ENCODE results near the gene BHLHE41.

BHLHE41 gene

DNA sequence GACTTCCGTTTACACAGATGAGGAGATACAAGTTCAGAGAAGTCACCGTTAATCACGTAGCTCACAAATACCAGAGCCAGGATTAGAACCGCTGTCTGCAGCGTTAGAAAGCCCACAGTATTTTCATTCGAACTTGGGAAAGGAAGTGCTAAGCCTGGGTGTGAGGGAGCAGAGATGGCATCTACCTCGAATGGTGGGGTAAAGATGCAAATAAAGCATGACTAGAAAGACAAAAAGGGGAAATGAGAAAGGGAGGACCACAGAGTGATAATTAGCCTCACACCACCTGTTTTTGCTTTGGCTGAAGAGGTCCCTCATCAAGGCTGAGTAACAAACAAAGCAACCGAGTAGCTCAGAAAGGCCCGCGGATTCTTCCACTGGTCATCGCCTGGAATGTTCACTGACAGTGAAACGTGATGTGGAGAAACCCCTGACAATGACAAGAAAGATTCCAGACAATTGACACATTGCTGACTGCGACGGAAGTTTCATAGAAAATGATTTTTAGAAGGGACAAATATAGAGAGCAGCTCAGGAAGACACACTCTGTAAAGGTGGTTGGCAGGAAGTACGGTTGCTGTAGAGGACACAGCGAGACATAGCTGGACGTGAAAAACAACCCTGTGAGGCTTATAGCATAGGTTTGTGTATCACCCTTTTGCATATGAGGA is 31.5 kb upstream of the BHLHE41 start:
- Histone ChIP-seq H3K9ac (ENCODE audit: low read depth in 1 of 2, low read length in 2 of 2) (peak overlapping the region in 1 of 2 donors; percentile 6), H3K9me3 (ENCODE audit: control insufficient read depth in 1 of 2, low read length in 2 of 2) (no peaks in the 10 kb centered on the region), H3K27ac (ENCODE audit: low read depth, low read length) (no peak overlapping the region), H3K36me3 (ENCODE audit: control insufficient read depth in 1 of 2, insufficient read depth in 2 of 2, low read length in 2 of 2) (no peaks in the 10 kb centered on the region), H3K4me3 (ENCODE audit: low read depth in 1 of 2, low read length in 2 of 2) (no peak overlapping the region), H3K4me1 (ENCODE audit: control insufficient read depth in 1 of 2, insufficient read depth in 2 of 2, low read length in 2 of 2) (peaks cover 24 to 38% of the 10 kb centered on the region in 2 donors), H3K27me3 (ENCODE audit: control insufficient read depth in 1 of 2, insufficient read depth in 2 of 2, low read length in 2 of 2) (no peaks in the 10 kb centered on the region)

DNA sequence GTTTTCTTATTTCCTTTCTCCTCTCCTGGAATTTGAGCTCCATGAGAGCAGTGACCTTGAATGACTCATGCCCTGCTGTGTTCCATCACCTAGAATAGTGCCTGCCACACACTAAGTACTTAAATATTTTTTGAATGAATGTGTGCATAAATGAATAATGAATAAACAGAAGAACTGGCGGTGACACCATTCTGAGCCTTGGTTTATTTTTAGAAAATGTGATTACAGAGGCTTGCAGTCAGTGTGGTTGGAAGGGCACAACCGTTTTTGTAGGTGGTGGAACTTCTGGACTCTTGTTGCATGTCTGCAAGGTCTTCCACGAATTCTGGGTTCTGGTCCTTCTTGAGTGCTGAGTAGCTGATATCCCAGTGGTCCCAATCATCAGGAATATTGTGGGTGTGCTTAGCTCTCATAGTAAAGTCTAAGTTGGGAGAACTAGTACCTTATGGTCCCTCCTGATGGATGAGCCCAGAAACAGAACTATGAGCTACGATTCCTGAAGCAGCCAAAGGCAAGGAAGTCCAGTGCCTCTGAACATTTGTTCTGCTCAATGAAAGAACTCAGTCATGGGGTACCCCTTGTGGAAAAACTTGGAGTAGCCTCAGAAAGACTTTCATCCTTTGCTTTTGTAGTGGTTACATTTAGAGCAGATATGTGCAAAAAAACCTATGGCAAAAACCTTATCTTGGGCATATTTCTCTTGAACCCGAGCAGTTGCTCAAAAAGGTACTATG is 28.8 kb upstream of the BHLHE41 start:
- Histone ChIP-seq H3K4me3 (ENCODE audit: low read depth in 1 of 2, low read length in 2 of 2) (no peak overlapping the region), H3K27me3 (ENCODE audit: control insufficient read depth in 1 of 2, insufficient read depth in 2 of 2, low read length in 2 of 2) (no peaks in the 10 kb centered on the region), H3K4me1 (ENCODE audit: control insufficient read depth in 1 of 2, insufficient read depth in 2 of 2, low read length in 2 of 2) (peaks cover 24 to 38% of the 10 kb centered on the region in 2 donors), H3K9ac (ENCODE audit: low read depth in 1 of 2, low read length in 2 of 2) (no peak overlapping the region), H3K36me3 (ENCODE audit: control insufficient read depth in 1 of 2, insufficient read depth in 2 of 2, low read length in 2 of 2) (no peaks in the 10 kb centered on the region), H3K27ac (ENCODE audit: low read depth, low read length) (no peak overlapping the region), H3K9me3 (ENCODE audit: control insufficient read depth in 1 of 2, low read length in 2 of 2) (no peaks in the 10 kb centered on the region)

DNA sequence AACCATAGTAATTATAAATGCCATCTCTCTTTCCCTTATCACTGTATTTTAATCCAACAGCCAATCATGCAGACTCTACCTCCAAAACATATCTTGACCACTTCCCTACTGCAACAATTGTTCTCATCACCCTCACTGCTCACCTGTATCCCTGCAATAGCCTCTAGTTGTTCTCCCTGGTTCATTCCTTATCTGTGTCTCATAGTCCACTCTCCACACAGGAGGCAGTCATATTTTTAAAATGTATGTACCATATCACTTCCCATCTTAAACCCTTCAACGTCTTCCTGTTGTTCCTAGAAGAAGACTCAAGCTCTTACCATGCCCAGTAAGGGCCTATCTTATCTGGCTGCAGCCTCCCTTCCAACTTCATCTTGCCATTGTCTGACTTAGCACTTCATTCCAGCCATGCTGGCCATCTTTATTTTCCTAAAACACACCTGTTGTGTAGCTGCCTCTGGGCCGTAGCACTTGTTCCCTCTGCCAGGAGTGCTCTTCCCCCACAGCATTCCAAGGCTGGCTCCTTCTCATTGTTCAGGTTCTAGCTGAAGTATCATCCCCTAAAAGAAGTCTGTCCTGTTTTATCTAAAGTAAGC is 27.8 kb upstream of the BHLHE41 start:
- H3K27ac ChIP-seq (ENCODE audit: low read depth, low read length), result no peak overlapping the region
- H3K9me3 ChIP-seq (ENCODE audit: control insufficient read depth in 1 of 2, low read length in 2 of 2), result no peaks in the 10 kb centered on the region
- H3K4me3 ChIP-seq (ENCODE audit: low read depth in 1 of 2, low read length in 2 of 2), result no peak overlapping the region
- no peaks in the 10 kb centered on the region for H3K27me3 ChIP-seq (ENCODE audit: control insufficient read depth in 1 of 2, insufficient read depth in 2 of 2, low read length in 2 of 2)
- H3K36me3 ChIP-seq (ENCODE audit: control insufficient read depth in 1 of 2, insufficient read depth in 2 of 2, low read length in 2 of 2), result no peaks in the 10 kb centered on the region
- peaks cover 24 to 36% of the 10 kb centered on the region in 2 donors for H3K4me1 ChIP-seq (ENCODE audit: control insufficient read depth in 1 of 2, insufficient read depth in 2 of 2, low read length in 2 of 2)
- H3K9ac ChIP-seq (ENCODE audit: low read depth in 1 of 2, low read length in 2 of 2), result no peak overlapping the region

DNA sequence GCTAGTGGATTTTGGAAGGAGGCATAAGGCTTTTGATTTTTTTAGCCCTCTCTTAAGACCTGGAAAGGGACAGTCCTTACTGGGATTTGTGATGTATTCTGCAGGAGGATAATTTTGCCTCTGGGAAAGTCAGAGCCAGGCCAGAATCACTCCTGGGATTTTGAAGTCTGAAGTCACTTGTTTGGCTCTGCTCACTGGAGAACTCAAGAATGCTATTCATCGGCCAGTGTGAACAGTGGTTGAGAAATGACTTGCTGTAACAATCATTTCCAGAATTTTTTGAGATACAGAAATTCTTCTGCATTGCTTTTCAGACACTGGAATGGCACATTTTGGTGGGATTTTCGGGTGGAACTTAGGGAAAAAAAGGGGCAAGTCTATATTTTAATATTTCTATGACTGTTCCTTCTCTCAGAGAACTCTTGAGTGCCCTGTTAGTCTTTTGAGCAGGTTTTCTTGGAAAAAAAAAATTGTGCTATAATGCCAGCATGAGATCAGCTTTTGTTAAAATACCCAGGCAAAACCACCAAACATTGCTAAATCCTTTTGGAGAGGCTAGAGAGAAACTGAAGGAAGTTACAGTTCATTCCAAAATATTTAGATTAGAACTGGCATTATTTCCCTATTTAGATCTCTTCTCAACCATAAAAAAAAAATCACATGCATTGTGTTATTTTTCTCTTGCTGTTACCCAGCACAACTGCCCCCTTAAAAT is 26.1 kb upstream of the BHLHE41 start:
- peaks cover 16 to 20% of the 10 kb centered on the region in 2 donors for H3K4me1 ChIP-seq (ENCODE audit: control insufficient read depth in 1 of 2, insufficient read depth in 2 of 2, low read length in 2 of 2)
- H3K9me3 ChIP-seq (ENCODE audit: control insufficient read depth in 1 of 2, low read length in 2 of 2), result no peaks in the 10 kb centered on the region
- no peak overlapping the region for H3K9ac ChIP-seq (ENCODE audit: low read depth in 1 of 2, low read length in 2 of 2)
- no peak overlapping the region for H3K4me3 ChIP-seq (ENCODE audit: low read depth in 1 of 2, low read length in 2 of 2)
- no peaks in the 10 kb centered on the region for H3K27me3 ChIP-seq (ENCODE audit: control insufficient read depth in 1 of 2, insufficient read depth in 2 of 2, low read length in 2 of 2)
- H3K36me3 ChIP-seq (ENCODE audit: control insufficient read depth in 1 of 2, insufficient read depth in 2 of 2, low read length in 2 of 2), result no peaks in the 10 kb centered on the region
- no peak overlapping the region for H3K27ac ChIP-seq (ENCODE audit: low read depth, low read length)

DNA sequence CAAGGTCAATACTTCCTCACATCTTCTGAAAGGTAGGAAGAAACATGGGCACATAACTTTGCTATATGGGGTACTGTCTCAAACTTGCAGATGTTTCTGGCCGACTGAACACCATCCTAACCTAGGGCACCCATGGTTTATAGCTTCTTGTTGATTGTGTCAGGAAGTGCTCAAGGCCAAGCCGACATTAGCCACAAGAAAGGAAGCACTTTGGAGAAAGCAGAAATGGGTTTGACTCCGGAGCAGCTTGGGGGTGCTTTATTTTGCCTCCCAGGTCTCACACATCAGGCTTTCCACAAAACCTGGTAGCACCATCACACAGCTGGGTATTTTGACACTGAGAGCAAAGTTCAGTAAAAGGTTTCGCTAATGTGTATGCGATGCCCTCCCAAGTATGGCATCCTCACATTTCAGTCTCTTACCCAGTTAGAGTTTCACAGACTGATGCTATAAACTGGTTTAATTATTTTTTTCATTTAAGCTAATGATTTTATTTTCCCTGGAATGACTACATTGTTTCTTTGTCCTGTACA is 25.2 kb upstream of the BHLHE41 start:
- no peak overlapping the region for H3K27ac ChIP-seq (ENCODE audit: low read depth, low read length)
- H3K4me3 ChIP-seq (ENCODE audit: low read depth in 1 of 2, low read length in 2 of 2), result no peak overlapping the region
- H3K9ac ChIP-seq (ENCODE audit: low read depth in 1 of 2, low read length in 2 of 2), result no peak overlapping the region
- H3K4me1 ChIP-seq (ENCODE audit: control insufficient read depth in 1 of 2, insufficient read depth in 2 of 2, low read length in 2 of 2), result peaks cover 12 to 17% of the 10 kb centered on the region in 2 donors
- no peaks in the 10 kb centered on the region for H3K27me3 ChIP-seq (ENCODE audit: control insufficient read depth in 1 of 2, insufficient read depth in 2 of 2, low read length in 2 of 2)
- H3K9me3 ChIP-seq (ENCODE audit: control insufficient read depth in 1 of 2, low read length in 2 of 2), result no peaks in the 10 kb centered on the region
- H3K36me3 ChIP-seq (ENCODE audit: control insufficient read depth in 1 of 2, insufficient read depth in 2 of 2, low read length in 2 of 2), result no peaks in the 10 kb centered on the region

DNA sequence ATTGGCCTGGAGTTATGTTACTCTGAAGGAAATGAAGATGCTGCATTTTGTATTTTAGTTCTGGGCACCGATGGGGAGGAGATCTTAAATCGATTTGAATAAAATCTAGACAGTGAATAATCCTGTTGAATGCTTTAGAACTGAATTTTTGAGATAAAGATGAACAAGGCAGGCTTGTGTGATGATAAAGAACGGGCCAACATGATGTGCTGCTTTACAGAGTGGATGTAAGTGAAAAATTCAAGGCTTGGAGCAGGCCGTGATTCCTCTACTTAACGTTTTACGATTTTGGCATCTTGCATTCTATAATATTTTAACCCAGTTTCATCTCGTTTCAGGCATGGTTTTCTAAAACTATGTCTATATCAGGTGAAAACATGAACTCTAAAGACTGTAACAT is 23.5 kb upstream of the BHLHE41 start:
- Histone ChIP-seq H3K36me3 (ENCODE audit: control insufficient read depth in 1 of 2, insufficient read depth in 2 of 2, low read length in 2 of 2) (no peaks in the 10 kb centered on the region), H3K9ac (ENCODE audit: low read depth in 1 of 2, low read length in 2 of 2) (no peak overlapping the region), H3K27me3 (ENCODE audit: control insufficient read depth in 1 of 2, insufficient read depth in 2 of 2, low read length in 2 of 2) (no peaks in the 10 kb centered on the region), H3K4me3 (ENCODE audit: low read depth in 1 of 2, low read length in 2 of 2) (no peak overlapping the region), H3K27ac (ENCODE audit: low read depth, low read length) (no peak overlapping the region), H3K4me1 (ENCODE audit: control insufficient read depth in 1 of 2, insufficient read depth in 2 of 2, low read length in 2 of 2) (peaks cover 7% of the 10 kb centered on the region in 2 donors), H3K9me3 (ENCODE audit: control insufficient read depth in 1 of 2, low read length in 2 of 2) (no peaks in the 10 kb centered on the region)

DNA sequence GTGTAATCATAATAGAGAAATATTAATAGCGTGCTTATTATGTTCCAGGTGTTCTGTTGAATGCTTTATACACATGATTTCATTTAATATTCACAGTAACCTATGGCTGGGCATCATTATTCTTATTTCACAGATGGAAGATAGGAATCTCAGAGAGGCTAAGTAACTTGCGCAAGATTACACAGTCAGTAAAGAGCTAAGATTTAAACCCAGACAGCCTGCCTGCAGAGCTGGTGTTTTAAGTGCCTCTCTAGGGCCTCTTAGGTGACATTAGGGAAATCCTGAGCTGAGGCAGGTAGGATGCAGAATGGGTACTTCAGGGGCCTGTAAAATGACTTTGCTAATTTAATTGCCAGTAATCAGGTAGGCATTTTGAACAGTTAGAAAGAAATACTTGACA is 18.5 kb upstream of the BHLHE41 start:
- no peaks in the 10 kb centered on the region for H3K36me3 ChIP-seq (ENCODE audit: control insufficient read depth in 1 of 2, insufficient read depth in 2 of 2, low read length in 2 of 2)
- no peak overlapping the region for H3K27ac ChIP-seq (ENCODE audit: low read depth, low read length)
- no peaks in the 10 kb centered on the region for H3K27me3 ChIP-seq (ENCODE audit: control insufficient read depth in 1 of 2, insufficient read depth in 2 of 2, low read length in 2 of 2)
- no peaks in the 10 kb centered on the region for H3K4me1 ChIP-seq (ENCODE audit: control insufficient read depth in 1 of 2, insufficient read depth in 2 of 2, low read length in 2 of 2)
- H3K9ac ChIP-seq (ENCODE audit: low read depth in 1 of 2, low read length in 2 of 2), result no peak overlapping the region
- no peak overlapping the region for H3K4me3 ChIP-seq (ENCODE audit: low read depth in 1 of 2, low read length in 2 of 2)
- H3K9me3 ChIP-seq (ENCODE audit: control insufficient read depth in 1 of 2, low read length in 2 of 2), result no peaks in the 10 kb centered on the region

DNA sequence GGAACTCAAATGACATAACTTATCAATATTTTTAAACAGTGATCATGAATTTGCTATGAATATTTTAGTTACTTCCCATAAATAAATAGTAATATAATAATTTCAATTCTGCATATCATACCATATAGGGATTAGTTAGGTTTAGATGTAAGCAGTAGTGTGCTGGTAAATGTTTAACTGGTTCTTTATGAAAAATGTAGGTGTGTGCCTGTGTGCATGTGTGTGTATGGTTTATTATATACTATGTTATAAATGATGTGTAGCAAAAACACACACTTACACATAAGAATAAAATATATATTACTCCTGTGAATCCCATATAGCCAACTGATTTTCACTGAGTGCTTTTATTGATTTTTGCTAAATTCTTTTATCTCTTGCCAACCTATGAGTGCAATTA is 14.0 kb upstream of the BHLHE41 start:
- no peaks in the 10 kb centered on the region for H3K9me3 ChIP-seq (ENCODE audit: control insufficient read depth in 1 of 2, low read length in 2 of 2)
- no peak overlapping the region for H3K4me3 ChIP-seq (ENCODE audit: low read depth in 1 of 2, low read length in 2 of 2)
- H3K27me3 ChIP-seq (ENCODE audit: control insufficient read depth in 1 of 2, insufficient read depth in 2 of 2, low read length in 2 of 2), result no peaks in the 10 kb centered on the region
- no peaks in the 10 kb centered on the region for H3K36me3 ChIP-seq (ENCODE audit: control insufficient read depth in 1 of 2, insufficient read depth in 2 of 2, low read length in 2 of 2)
- peaks cover 11 to 14% of the 10 kb centered on the region in 2 donors for H3K4me1 ChIP-seq (ENCODE audit: control insufficient read depth in 1 of 2, insufficient read depth in 2 of 2, low read length in 2 of 2)
- H3K27ac ChIP-seq (ENCODE audit: low read depth, low read length), result no peak overlapping the region
- no peak overlapping the region for H3K9ac ChIP-seq (ENCODE audit: low read depth in 1 of 2, low read length in 2 of 2)

DNA sequence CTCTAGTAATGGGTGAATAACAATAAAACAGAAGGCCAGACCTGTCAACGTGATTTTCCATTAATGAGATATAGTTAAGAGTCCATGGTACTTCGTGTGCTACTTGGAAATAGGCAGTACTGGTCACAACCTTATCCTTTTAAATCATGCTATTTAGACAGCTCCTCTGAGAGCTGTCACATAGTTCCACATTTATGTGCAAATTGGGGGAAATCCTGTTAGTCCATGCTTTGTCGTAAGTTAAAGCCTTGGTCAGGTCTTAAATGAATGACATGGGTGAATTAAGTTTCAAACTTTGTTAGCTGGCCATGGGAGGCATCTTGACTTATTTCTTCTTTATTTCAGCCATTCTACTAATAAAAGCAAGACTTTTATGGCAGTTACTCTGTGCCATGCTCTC is 11.9 kb upstream of the BHLHE41 start:
- Histone ChIP-seq H3K9me3 (ENCODE audit: control insufficient read depth in 1 of 2, low read length in 2 of 2) (no peaks in the 10 kb centered on the region), H3K27ac (ENCODE audit: low read depth, low read length) (no peak overlapping the region), H3K36me3 (ENCODE audit: control insufficient read depth in 1 of 2, insufficient read depth in 2 of 2, low read length in 2 of 2) (no peaks in the 10 kb centered on the region)

DNA sequence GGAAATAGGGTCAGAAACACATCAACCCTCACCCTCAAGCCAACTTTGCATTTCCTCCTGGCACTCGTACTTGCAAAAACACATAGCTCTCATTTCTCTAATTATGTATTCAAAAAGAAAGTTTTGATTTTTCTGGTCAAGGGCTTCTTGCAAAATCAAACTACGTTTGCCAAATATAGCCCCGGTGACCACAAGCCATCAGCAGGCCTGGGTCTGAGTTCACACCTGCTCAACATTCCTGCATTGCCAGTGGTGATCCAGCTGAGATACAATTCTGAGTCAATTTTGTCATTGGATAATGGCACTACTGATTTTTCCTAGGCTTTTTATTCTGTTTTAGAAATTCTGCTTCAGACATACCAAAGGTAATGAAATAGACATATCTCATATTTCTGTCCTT is 10.7 kb upstream of the BHLHE41 start:
- Histone ChIP-seq H3K9ac (ENCODE audit: low read depth in 1 of 2, low read length in 2 of 2) (no peak overlapping the region), H3K9me3 (ENCODE audit: control insufficient read depth in 1 of 2, low read length in 2 of 2) (no peaks in the 10 kb centered on the region), H3K4me1 (ENCODE audit: control insufficient read depth in 1 of 2, insufficient read depth in 2 of 2, low read length in 2 of 2) (peaks cover 11 to 14% of the 10 kb centered on the region in 2 donors), H3K36me3 (ENCODE audit: control insufficient read depth in 1 of 2, insufficient read depth in 2 of 2, low read length in 2 of 2) (no peaks in the 10 kb centered on the region), H3K27me3 (ENCODE audit: control insufficient read depth in 1 of 2, insufficient read depth in 2 of 2, low read length in 2 of 2) (no peaks in the 10 kb centered on the region), H3K27ac (ENCODE audit: low read depth, low read length) (no peak overlapping the region), H3K4me3 (ENCODE audit: low read depth in 1 of 2, low read length in 2 of 2) (no peak overlapping the region)

More for the DNA sequence above, 11.9 kb upstream of the BHLHE41 start:
- H3K9ac ChIP-seq (ENCODE audit: low read depth in 1 of 2, low read length in 2 of 2), result no peak overlapping the region
- H3K4me3 ChIP-seq (ENCODE audit: low read depth in 1 of 2, low read length in 2 of 2), result no peak overlapping the region
- H3K27me3 ChIP-seq (ENCODE audit: control insufficient read depth in 1 of 2, insufficient read depth in 2 of 2, low read length in 2 of 2), result no peaks in the 10 kb centered on the region
- peaks cover 11 to 14% of the 10 kb centered on the region in 2 donors for H3K4me1 ChIP-seq (ENCODE audit: control insufficient read depth in 1 of 2, insufficient read depth in 2 of 2, low read length in 2 of 2)

All from duodenal mucosa (tissue), 2 donors.